SK-N-MC (cell line): Measurements from ENCODE around the gene AHDC1.

ENCODE experiments used
- DNase-seq: peaks from one replicate; pipeline ENCODE4 v3.0.0-alpha.2; 2011; ENCODE audit warnings: low read depth, low spot score
- H3K27ac ChIP-seq: fragments of 200-600 bp; sonication (generic); 2 replicates; pipeline ENCODE4 v1.5.1; 2016; ENCODE audit warnings: mixed run types
- H3K36me3 ChIP-seq: fragments of 200-600 bp; sonication (generic); 2 replicates; pipeline ENCODE4 v1.6.1; 2017; ENCODE audit warnings: antibody characterized with exemption, low read length, mixed read lengths; ENCODE audit not compliant: insufficient read depth
- H3K4me3 ChIP-seq: fragments of 200-600 bp; sonication (generic); 2 replicates; pipeline ENCODE4 v1.5.1; 2016
- H3K9ac ChIP-seq: fragments of 200-600 bp; sonication (generic); 2 replicates; pipeline ENCODE4 v1.8.0; 2017; ENCODE audit warnings: mixed run types, mixed read lengths; ENCODE audit not compliant: insufficient read length
- H3K9me3 ChIP-seq: fragments of 200-600 bp; sonication (generic); 2 replicates; pipeline ENCODE4 v1.6.1; 2017; ENCODE audit warnings: low read depth, mild to moderate bottlenecking, antibody characterized with exemption, low read length, moderate library complexity, mixed read lengths
- EZH2 ChIP-seq: fragments of 200-600 bp; sonication (generic); IDR thresholded peaks from one replicate; pipeline ENCODE4 v1.6.1; 2017; ENCODE audit warnings: antibody characterized with exemption
- FOXP2 ChIP-seq: optimal IDR thresholded peaks from 2 replicates; pipeline ENCODE3; 2011; ENCODE audit warnings: mild to moderate bottlenecking, moderate library complexity; ENCODE audit not compliant: insufficient read depth; ENCODE audit errors: extremely low read length, control extremely low read depth
- POLR2AphosphoS5 ChIP-seq: IDR thresholded peaks from 2 replicates; pipeline ENCODE4 v1.6.1; 2012; ENCODE audit warnings: mild to moderate bottlenecking, low read depth, low read length, borderline replicate concordance

The AHDC1 gene

DNA sequence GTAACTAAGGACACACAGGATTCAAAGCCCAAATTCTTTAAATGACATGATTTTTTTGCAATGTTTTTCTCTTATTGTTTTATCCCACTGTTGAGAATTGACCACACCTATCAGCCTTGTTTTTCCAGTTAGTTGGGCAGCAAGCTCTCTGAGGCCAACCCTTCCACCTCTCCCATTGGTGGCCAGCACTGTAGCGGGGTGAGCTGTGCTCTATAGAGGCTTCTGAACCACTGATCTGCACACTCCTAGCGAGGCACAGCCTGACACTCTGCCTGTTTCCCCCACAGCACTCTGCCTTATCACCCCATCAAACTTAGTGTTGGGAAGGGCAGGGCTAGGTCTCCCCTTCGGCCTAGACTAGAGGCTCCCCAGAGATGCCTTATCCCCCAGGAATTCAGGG lies 19.5 kb downstream of the AHDC1 start:
- no peak for DNase-seq
- H3K27ac ChIP-seq, result no peak overlapping the region
- H3K9ac ChIP-seq, result no peak overlapping the region
- no peak overlapping the region for H3K4me3 ChIP-seq
- no peak for TF ChIP-seq EZH2
- TF ChIP-seq FOXP2, result no peak
- no peak for TF ChIP-seq POLR2AphosphoS5
- no peaks in the 10 kb centered on the region for H3K9me3 ChIP-seq
- no peaks in the 10 kb centered on the region for H3K36me3 ChIP-seq

DNA sequence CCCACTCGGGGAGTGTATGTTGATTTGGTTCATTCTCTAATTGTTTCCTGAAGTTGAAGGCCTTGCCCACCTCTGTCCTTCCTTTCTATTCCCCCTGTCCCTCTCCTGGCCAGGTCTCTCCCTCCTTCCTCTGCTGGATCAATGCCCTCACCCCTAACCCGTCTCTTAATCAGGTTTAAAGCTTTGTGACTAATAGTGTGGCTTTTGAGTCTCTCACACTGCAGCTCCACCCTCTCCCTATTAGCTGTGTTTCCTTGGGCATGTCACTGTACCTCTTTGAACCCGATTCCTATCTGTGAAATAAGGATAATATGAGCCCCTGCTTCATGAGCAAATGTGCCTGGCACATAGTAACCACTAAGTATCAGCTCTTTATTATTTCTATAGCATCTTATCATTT lies 20.5 kb downstream of the AHDC1 start:
- no peak for DNase-seq
- H3K9me3 ChIP-seq, result no peaks in the 10 kb centered on the region
- no peak overlapping the region for H3K27ac ChIP-seq
- H3K36me3 ChIP-seq, result no peaks in the 10 kb centered on the region
- no peak overlapping the region for H3K9ac ChIP-seq
- no peak overlapping the region for H3K4me3 ChIP-seq
- TF ChIP-seq FOXP2 (no peak), EZH2 (no peak), POLR2AphosphoS5 (no peak)

DNA sequence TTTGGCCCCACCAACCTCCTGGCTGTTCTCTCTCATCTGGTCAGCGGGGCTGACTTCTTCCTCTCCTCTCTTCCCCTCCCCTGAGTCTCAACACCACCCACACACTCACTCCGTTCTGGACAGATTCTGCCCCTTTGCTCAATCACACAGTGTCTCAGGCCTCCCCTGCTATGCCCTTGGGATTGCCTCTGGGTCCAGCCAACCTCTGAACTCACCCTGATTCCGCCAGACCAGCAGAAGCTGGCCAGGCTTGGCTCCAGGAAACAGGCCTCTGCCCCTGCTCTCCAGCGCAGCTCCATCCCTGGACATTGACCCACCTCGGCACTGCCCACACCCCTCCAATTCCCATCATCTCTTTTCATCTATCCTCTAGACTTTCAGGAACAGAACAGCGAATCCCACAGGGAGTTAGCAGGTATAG lies 22.1 kb downstream of the AHDC1 start:
- no peaks in the 10 kb centered on the region for H3K9me3 ChIP-seq
- no peak for DNase-seq
- H3K9ac ChIP-seq, result no peak overlapping the region
- H3K4me3 ChIP-seq, result no peak overlapping the region
- H3K27ac ChIP-seq, result no peak overlapping the region
- TF ChIP-seq POLR2AphosphoS5, result no peak
- no peak for TF ChIP-seq FOXP2
- TF ChIP-seq EZH2, result no peak
- H3K36me3 ChIP-seq, result no peaks in the 10 kb centered on the region

DNA sequence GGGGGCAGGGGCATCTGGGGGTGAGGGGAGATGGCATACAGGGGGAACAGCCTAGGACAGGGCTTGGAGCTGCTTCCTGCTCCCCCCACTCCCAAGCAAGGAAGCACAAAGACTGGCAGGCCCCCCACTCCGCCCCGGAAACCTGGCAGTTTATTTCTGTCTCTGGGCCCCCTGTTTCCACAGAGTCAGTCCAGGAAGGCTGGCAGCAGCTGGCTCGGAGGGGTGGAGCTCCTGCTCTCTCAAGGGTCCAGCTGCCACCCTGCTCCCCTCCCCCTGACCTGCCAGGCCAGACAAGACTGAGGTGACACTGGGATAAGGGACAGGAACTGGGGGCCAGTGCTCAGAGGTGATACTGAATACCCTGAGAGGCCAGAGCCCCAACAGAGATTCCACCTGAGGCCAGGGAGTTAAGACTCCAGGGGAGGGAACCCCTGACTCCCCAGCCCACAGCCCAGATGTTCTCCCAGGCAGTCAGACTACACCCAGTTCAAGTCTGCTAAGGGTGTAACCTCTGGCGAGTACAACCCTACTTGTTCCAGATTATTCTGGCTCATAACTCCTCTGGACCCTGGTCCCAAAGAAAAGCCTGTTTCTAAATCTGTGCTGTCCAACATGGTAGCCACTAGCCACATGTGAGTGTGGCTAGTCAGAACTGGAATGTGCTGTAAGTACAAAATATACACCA lies 26.3 kb downstream of the AHDC1 start:
- TF ChIP-seq EZH2, result no peak
- no peak for TF ChIP-seq POLR2AphosphoS5
- TF ChIP-seq FOXP2, result no peak
- no peak overlapping the region for H3K4me3 ChIP-seq
- no peak overlapping the region for H3K9ac ChIP-seq
- no peak for DNase-seq
- H3K9me3 ChIP-seq, result no peaks in the 10 kb centered on the region
- H3K36me3 ChIP-seq, result no peaks in the 10 kb centered on the region
- H3K27ac ChIP-seq, result peak overlapping the region; percentile 54; the same call in 1 of the 2 replicates

DNA sequence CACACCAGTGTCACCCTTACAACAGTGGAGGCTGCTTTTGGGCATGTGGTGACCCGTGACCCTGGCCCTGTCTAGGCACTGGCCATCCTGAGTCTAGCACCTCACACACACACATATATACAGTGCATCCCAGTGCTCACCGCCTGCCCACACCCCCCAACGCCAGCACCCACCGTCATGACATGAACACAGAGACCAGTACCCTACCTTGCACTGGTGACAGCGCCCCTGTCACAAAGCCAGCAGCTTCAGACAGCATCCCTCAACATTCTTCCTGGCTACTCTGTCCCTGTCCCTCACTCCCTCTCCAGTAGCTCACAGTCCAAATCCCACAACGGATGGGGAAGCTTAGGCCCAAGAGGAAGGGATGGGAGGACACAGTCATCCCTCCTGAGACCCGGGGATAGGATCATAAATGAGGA lies 27.1 kb downstream of the AHDC1 start:
- no peak overlapping the region for H3K4me3 ChIP-seq
- no peaks in the 10 kb centered on the region for H3K9me3 ChIP-seq
- no peak overlapping the region for H3K27ac ChIP-seq
- no peak for DNase-seq
- H3K36me3 ChIP-seq, result no peaks in the 10 kb centered on the region
- H3K9ac ChIP-seq, result no peak overlapping the region
- no peak for TF ChIP-seq POLR2AphosphoS5
- no peak for TF ChIP-seq FOXP2
- TF ChIP-seq EZH2, result no peak

DNA sequence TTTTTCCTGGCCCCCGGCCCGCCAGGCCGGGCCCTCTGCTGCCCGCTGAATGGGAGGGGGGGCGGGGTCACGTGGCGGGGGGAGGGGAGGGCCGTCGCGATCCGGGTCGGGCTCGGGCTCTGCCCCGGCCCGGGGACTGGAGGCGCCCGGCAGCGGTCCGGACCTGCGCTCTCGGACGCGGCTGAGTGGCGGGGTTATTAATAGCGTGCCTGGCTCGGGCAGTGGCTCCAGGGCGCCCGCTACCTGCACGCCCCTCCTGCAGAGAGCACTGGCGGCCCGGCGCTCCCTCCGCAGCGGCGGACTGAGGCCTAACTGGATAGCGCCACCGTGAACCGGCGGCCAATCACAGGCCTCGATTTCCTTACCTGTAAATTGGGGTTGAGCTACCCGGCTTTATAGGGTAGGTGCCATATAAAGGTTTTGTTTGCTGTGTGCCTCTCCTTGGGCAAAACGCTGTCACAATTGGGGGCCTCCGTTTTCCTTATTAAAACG lies 28.1 kb downstream of the AHDC1 start:
- Histone ChIP-seq H3K9ac (no peak overlapping the region), H3K4me3 (no peak overlapping the region), H3K27ac (no peak overlapping the region), H3K36me3 (no peaks in the 10 kb centered on the region), H3K9me3 (no peaks in the 10 kb centered on the region)
- no peak for TF ChIP-seq FOXP2
- TF ChIP-seq EZH2, result no peak
- no peak for TF ChIP-seq POLR2AphosphoS5
- DNase-seq, result no peak

DNA sequence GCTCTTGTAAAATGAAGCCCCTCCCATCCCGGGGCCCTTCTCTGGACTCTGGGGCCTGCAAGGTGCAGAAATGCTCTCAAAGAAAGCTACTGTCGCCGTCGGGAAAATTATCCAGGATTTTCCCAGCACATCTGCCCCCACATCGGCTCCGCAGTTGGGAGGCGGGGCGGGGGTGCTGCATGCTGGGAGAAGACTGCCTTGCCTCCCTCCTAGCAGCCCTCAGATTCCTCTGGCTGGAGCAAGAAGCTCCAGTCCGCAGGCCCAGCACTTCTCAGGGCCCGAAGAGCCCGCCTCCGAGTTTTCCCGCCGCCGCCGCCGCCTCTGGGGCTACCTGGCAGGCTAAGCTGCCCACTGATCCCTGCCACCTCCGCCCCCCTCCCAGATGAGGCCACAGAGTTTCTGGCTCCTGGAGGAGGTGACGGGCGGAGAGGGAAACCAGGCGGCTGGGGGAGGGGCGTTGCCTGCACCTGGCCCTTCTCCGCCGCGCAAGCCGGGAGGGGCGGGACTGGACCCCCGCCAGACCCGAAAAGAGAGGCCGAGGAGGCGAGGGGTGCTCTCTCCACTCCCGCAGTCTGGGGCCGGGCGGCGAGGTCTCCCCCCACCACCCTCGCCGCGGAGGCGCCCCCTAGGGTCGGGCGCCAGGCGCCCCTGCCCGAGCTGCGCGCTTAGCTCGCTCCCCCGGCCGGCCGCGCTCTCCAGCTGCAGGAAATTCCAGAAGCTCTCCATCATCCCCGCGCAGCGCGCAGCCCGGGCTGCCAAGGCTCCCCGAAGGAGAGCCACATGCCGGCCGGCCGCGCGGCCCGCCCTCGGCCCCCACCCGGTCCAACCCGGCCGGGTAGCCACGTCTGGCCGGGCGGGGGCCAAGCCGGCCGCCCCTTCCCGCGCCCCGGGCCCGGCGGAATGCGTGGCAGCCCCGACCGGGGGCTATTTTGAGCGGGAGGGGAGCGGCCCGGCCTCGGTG lies 28.8 kb downstream of the AHDC1 start:
- TF ChIP-seq EZH2 (no peak), POLR2AphosphoS5 (no peak), FOXP2 (no peak)
- Histone ChIP-seq H3K36me3 (no peaks in the 10 kb centered on the region), H3K4me3 (no peak overlapping the region), H3K9me3 (no peaks in the 10 kb centered on the region), H3K9ac (no peak overlapping the region), H3K27ac (no peak overlapping the region)
- no peak for DNase-seq

DNA sequence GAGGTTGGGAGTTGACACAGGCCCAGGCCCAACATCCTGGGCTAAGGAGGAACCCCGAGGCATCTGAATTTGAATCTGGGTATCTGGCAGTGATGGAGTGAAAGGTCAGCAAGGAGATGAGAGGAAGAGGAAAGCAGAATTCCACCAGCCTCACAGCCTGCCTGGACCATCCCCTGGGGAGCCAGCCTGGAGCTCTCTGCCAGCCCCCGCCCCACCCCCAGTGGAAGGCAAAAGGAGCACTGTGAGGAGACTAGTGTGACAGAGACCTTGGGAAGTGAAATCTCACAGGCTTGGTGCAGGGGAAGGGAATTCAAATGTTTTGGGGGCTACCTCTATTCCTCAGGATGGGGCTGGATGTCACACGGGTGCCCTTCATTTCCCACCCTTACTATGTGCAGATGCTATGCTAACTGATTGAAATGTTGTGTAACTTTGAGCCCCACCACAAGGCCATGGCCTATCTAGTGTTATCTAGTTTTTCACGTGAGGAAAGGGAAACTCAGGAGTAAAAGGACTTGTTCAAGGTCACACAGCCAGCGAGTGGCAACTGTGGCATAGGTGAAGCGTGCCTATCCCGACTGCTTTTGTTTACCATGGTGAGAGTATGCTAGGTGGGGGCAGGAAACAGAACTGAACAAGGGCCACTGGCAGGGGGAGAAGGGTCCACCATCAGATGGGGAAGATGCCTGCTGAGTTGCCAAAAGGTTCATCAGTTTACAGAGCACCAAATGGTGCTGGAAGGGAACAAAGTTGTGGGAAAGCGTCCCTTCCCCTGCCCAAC lies 29.8 kb downstream of the AHDC1 start:
- no peak overlapping the region for H3K4me3 ChIP-seq
- H3K36me3 ChIP-seq, result no peaks in the 10 kb centered on the region
- H3K9ac ChIP-seq, result no peak overlapping the region
- H3K27ac ChIP-seq, result no peak overlapping the region
- no peak for DNase-seq
- H3K9me3 ChIP-seq, result no peaks in the 10 kb centered on the region
- TF ChIP-seq EZH2, result no peak
- no peak for TF ChIP-seq FOXP2
- no peak for TF ChIP-seq POLR2AphosphoS5
